ENCODE measurements around the gene SV2B.
"Not testable (repeated sequence)": the region's sequence is repeated elsewhere in the genome, so short reads cannot be mapped to it uniquely, and the experiment has no call there.

The SV2B gene

GRCh38 chr15:91099995-91100813 lies at the start of gene SV2B:
Gene SV2B (plus strand): TSS chr15:91100257. CDS start chr15:91226264, 126,007 bp downstream.
- DNase-seq (ENCODE audit: low read depth in 2 of 2): peak; percentile 7 to 28

- no peak for DNase-seq (ENCODE audit: low read depth in 2 of 2)
Observed at GRCh38 chr15:91051248-91051647, 48.8 kb upstream of the SV2B start.

- no peak for DNase-seq (ENCODE audit: low read depth in 2 of 2)
Observed at GRCh38 chr15:91054816-91055215, 45.2 kb upstream of the SV2B start.

- DNase-seq (ENCODE audit: low read depth in 2 of 2): peak in 1 of 2 donors; percentile 26
Observed at GRCh38 chr15:91055548-91056331, 44.3 kb upstream of the SV2B start.

GRCh38 chr15:91061230-91061629 lies 38.8 kb upstream of the SV2B start:
- no peak for DNase-seq (ENCODE audit: low read depth in 2 of 2)

- DNase-seq (ENCODE audit: low read depth in 2 of 2): no peak
Observed at GRCh38 chr15:91061997-91062396, 38.1 kb upstream of the SV2B start.

GRCh38 chr15:91065505-91065904 lies 34.6 kb upstream of the SV2B start:
- no peak for DNase-seq (ENCODE audit: low read depth in 2 of 2)

GRCh38 chr15:91067036-91067435 lies 33.0 kb upstream of the SV2B start:
- no peak for DNase-seq (ENCODE audit: low read depth in 2 of 2)

GRCh38 chr15:91068436-91068835 lies 31.6 kb upstream of the SV2B start:
- DNase-seq (ENCODE audit: low read depth in 2 of 2): no peak

GRCh38 chr15:91068966-91069365 lies 31.1 kb upstream of the SV2B start:
- DNase-seq (ENCODE audit: low read depth in 2 of 2): no peak

- DNase-seq (ENCODE audit: low read depth in 2 of 2): no peak
Observed at GRCh38 chr15:91070872-91071271, 29.2 kb upstream of the SV2B start.

GRCh38 chr15:91072161-91072560 lies 27.9 kb upstream of the SV2B start:
- no peak for DNase-seq (ENCODE audit: low read depth in 2 of 2)

- DNase-seq (ENCODE audit: low read depth in 2 of 2): no peak
Observed at GRCh38 chr15:91073077-91073476, 27.0 kb upstream of the SV2B start.

GRCh38 chr15:91073768-91074167 lies 26.3 kb upstream of the SV2B start:
- no peak for DNase-seq (ENCODE audit: low read depth in 2 of 2)

- DNase-seq (ENCODE audit: low read depth in 2 of 2): no peak
Observed at GRCh38 chr15:91075739-91076138, 24.3 kb upstream of the SV2B start.

- DNase-seq (ENCODE audit: low read depth in 2 of 2): no peak
Observed at GRCh38 chr15:91077029-91077428, 23.0 kb upstream of the SV2B start.

GRCh38 chr15:91093866-91094265 lies 6.2 kb upstream of the SV2B start:
- DNase-seq (ENCODE audit: low read depth in 2 of 2): not testable (repeated sequence)

GRCh38 chr15:91098451-91098850 lies 1.6 kb upstream of the SV2B start:
- DNase-seq (ENCODE audit: low read depth in 2 of 2): no peak

GRCh38 chr15:91099616-91099994 lies 452 bp upstream of the SV2B start:
- DNase-seq (ENCODE audit: low read depth in 2 of 2): peak; percentile 27 to 40

GRCh38 chr15:91100814-91101607 lies 954 bp downstream of the SV2B start:
- no peak for DNase-seq (ENCODE audit: low read depth in 2 of 2)

GRCh38 chr15:91101608-91101920 lies 1.5 kb downstream of the SV2B start:
- no peak for DNase-seq (ENCODE audit: low read depth in 2 of 2)

- no peak for DNase-seq (ENCODE audit: low read depth in 2 of 2)
Observed at GRCh38 chr15:91102546-91103330, 2.7 kb downstream of the SV2B start.
